Activated CD4-positive, alpha-beta T cell treated with anti-CD3 and anti-CD28 coated beads for 4 hours (primary cell): ENCODE measurements around the gene UQCRC2.
"Not testable (repeated sequence)": the region's sequence is repeated elsewhere in the genome, so short reads cannot be mapped to it uniquely, and the experiment has no call there.

ENCODE experiments used
- DNase-seq, 2 donors: peaks; one replicate each; pipeline ENCODE4 v3.0.0-alpha.2; 2020

UQCRC2 gene

DNA sequence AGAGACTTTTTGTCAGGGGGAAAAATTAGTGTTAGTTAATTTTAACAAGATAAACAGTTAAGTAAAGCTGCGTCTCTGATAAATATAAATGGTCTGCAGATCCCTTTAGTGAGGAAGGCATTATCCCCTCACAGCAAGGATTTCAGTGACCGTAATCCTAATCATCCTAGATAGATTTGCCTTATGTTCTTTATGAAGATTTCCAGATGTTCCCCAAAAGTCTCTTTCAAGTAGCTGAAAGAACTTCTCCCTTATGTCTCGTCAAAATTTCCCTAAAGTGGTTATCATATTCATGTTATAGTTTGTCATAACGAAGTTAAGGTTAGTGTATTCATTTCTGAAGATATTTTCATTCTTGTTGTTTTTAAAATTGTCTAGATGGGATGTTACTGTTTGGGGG, 60.3 kb downstream of the UQCRC2 start:
- no peak for DNase-seq

DNA sequence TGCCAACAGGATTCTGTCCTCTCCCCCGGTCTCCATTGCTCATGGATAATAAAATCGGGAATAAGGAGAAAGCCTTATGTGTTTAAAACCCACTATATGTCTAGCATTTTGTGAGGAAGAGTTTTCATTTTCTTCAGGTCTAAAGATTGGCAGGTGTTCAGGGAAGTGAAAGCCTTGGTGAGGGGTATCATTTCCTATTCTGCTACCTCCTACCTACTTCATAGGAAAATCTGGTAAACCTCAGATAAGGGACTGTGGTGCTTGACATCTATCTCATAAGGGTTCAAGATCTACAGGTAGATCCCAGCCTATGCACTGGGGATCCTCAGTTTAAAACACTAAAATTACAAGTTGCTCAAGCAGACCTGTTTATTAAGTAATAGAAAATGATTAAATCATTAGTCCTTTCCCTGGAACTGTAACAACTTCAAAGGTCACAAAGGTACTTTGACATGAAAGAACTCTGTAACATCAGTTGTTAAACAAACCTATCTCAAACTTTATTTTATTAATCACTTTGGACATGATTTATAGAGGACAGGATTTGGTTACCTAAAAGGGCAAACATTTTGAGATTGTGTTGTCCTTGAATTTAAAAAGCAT, 61.2 kb downstream of the UQCRC2 start:
- DNase-seq: no peak

DNA sequence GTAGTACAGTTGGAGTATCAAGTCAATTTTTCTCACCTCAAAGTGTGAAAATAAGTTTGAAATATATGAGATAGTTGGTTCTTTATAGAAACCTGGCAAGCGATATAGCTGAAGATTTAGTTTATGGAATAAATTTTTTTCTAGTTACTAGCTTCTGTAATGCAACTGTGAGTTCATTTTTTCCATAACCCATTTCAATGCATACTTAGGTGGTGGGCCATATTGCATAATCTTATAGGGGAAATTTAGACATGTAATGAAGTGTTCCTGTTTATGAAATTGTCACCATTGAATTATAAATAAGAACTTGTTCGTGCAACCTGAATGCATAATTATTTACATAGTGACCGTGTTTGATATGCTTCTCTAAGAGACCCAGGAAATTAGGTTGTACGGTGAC, 63.8 kb downstream of the UQCRC2 start:
- DNase-seq: no peak

DNA sequence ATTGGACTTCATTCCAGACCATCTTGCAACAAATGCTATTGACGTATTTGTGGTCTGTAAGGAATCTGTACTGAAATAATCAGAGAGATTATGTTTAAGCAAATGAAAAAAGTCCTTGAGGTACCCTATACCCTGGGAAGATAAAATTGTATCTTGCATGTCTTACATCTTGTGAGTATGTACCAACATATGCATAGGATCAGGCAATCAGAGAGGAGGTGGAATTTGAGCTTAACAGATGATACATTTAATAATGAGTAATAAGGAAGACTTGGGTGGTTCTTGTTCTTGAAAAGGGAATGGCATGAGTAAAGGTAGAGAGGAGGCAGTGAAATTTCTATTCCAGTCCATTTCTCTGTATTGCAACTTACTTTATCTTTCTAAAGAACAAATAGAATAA, 65.4 kb downstream of the UQCRC2 start:
- DNase-seq: no peak

DNA sequence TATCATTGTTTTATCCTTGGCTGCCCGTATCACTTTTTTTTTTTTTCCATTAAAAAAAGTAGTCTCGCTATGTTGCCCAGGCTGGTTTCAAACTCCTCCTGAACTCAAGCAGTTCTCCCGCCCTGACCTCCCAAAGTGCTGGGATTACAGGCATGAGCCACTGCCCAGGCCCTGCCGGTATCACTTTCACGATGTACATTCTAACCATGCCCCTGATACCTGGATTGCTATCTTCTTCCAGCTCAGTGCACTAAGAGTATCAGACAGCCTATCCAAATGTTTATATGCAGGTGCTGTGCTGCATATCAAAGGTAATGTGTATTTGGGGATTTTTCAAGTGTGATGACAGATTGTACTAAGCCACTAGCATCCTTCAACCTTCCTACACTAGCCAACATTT, 69.0 kb downstream of the UQCRC2 start:
- no peak for DNase-seq

DNA sequence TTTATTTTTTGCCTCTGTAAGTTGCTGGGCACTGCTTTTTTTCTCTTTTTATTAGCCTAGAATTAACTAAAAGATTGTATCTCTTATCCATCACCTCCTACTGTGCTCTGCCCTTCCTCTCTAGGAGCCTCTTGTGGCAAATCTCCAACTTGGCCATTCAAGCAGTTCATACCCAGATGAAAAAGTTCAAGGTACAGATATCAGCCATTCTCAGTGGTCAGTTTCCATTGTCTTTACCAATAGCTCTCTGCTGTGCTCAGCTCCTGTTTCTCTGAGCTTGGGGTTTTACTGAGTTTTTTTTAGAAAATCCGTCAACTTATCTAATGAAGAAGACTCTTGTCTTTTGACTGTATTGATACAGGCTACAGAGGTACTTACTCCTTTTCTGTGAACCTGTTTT, 70.3 kb downstream of the UQCRC2 start:
- DNase-seq: no peak

DNA sequence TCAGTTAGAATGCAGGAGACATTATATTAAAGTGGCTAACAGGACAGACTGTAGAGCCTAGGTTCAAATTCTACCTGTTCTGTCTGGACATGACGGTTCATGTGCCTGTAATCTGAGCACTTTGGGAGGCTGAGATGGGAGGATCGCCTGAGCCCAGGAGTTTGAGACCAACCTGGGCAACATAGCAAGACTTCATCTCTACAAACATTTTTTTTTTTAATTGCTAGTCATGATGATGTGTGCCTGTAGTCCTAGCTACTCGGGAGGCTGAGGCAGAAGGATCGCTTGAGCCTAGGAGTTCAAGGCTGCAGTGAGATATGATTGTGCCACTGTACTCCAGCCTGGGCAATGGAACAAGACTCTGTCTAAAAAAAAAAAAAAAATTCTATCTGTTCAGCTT, 71.6 kb downstream of the UQCRC2 start:
- not testable (repeated sequence) for DNase-seq

DNA sequence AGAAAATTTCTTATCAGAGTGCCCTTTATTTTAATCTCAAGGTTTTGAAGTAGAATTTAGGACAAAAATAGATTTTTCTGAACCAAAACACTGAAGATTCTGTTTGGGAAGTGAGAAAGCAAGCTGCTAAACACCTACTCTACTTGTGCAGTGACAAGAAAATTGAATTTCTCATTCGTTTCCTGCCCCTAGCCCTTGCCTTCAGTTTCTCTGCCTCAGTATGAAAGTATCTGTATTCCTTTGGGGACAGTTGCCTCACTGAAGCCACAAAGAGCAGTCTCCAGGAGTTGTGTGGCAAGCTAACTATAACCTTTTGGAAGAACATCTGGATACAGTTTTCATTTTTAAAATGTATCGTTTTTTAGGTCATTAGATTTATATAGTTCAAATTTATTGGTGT, 74.5 kb downstream of the UQCRC2 start:
- no peak for DNase-seq

DNA sequence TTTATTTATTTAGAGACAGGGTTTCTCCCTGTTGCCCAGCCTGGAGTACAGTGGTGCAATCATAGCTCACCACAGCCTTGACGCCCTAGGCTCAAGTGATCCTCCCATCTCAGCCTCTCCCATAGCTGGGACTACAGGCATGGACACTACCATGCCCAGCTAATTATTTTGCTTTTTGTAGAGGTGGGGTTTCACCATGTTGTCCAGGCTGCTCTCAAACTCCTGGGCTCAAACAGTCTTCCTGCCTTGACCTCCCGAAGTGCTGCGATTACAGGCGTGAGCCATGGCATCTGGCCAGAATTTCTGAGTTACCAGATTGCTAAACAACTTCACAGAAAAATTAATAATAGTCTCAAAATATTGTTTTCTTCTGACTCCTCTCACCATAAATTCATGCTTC, 76.5 kb downstream of the UQCRC2 start:
- DNase-seq: no peak

DNA sequence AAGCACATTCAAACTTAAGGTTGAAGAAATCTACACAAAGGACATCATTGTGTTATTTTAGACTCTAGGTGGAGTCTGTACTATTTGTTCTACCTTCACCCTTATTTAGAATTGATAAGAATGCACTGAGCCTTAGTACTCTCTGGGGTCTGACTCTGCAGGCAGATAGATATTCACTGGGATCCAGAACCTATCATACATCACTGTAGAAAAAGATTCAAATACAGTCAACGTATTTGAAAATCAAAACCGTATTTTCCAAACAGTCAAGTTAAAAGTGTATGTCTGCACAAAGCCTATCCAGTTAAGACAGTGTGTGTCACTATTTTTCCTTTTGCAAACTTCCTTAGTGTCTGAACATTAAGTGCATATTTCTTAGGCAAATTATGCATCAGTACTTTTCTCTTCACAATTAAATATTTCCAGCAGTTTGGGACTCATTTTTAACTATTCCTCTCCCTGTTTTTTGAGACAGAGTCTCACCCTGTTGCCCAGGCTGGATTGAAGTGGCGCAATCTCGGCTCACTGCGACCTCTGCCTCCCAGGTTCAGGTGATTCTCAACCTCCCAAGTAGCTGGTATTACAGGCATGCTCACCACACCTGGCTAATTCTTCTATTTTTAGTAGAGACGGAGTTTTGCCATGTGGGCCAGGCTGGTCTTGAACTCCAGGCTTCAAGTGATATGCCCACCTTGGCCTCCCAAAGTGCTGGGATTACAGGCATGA, 77.1 kb downstream of the UQCRC2 start:
- no peak for DNase-seq

DNA sequence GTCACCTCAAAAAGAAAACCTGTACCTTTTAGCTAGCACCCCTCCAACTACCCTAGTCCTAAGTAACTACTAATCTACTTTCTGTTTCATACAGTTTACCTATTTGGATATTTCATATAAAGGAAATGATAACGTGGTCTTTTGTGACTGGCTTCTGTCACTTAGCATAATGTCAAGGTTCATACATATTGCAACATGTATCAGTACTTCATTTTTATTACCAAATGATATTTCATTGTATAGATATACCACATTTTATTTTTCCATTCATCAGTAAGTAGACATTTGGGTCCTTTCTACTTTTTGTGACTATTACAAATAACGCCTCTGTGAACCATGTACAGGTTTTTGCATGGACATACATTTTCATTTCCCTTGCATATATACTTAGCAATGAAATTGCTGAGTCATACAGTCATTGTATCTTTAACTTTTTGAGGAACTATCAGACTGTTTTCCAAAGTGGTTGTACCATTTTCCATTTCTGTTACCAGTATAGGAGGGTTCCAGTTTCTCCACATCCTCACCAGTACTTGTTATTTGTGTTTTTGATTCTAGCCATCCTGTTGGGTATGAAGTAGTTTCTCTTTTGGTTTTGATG, 78.4 kb downstream of the UQCRC2 start:
- DNase-seq: no peak
